Thyroid gland (tissue), 4 donors: Measurements from ENCODE around the gene DRD2.

Source experiments
- CTCF ChIP-seq, 6 experiments: fragments of 200-600 bp in 3 of 6; fragments of 450-650 bp in 3 of 6; sonication (generic) in 3 of 6; IDR thresholded peaks; one replicate each; pipeline ENCODE4 v1.5.1; 2016 to 2019; ENCODE audit warnings: antibody characterized with exemption in 6 of 6, mild to moderate bottlenecking in 2 of 6, inconsistent platforms in 1 of 6, moderate library complexity in 1 of 6
- POLR2A ChIP-seq, 2 donors: fragments of 450-650 bp; IDR thresholded peaks; one replicate each; pipeline ENCODE4 v1.6.1; 2017; ENCODE audit warnings: antibody characterized with exemption in 2 of 2, mild to moderate bottlenecking in 2 of 2, moderate library complexity in 1 of 2

- TF ChIP-seq CTCF (IDR thresholded peaks at IDR 0.05) (no peak), POLR2A (IDR thresholded peaks at IDR 0.05) (no peak)
Measured at GRCh38 chr11:113373981-113374560, 101.1 kb downstream of the DRD2 start.
